B cell (primary cell): ENCODE measurements around the gene UTP25. TPM values are rescaled to one million over a fixed set of nuclear protein-coding genes. Genes with fewer than 3 reads are reported as not detected.

ENCODE experiments used
- ATAC-seq: fragments of 200-7000 bp; cut with Tn5 transposase; one replicate; pipeline ENCODE4 v1.10.0; 2021; ENCODE audit warnings: low read depth, mild to moderate bottlenecking, moderate number of reproducible peaks, moderate library complexity
- CTCF ChIA-PET: fragments of 350-600 bp; sonication (Branson Sonifier 250); formaldehyde crosslinking; loops from one replicate; lab custom pipeline; 2021; ENCODE audit warnings: antibody characterized with exemption, inconsistent platforms; lab: Charles Lee
- POLR2A ChIA-PET: fragments of 350-600 bp; sonication (Branson Sonifier 250); formaldehyde crosslinking; loops from one replicate; lab custom pipeline; 2021; ENCODE audit warnings: antibody characterized with exemption; lab: Charles Lee
- DNase-seq: peaks from one replicate; pipeline ENCODE4 v3.0.0; 2013
- H2AFZ ChIP-seq: 2 replicates; pipeline ENCODE4 v1.6.1; 2012; ENCODE audit warnings: mild to moderate bottlenecking, low read depth, low read length; ENCODE audit not compliant: insufficient read depth, poor library complexity, severe bottlenecking
- H3K27ac ChIP-seq, 2 donors: 1 replicate in 1 of 2; 2 replicates in 1 of 2; pipeline ENCODE4 v1.5.1; 2012 to 2013; ENCODE audit warnings: low read length in 2 of 2, mild to moderate bottlenecking in 2 of 2, moderate library complexity in 1 of 2
- H3K27me3 ChIP-seq, 4 experiments: fragments of 200-600 bp in 1 of 4; sonication (generic) in 1 of 4; replicated peaks in 1 of 4; 1 replicate in 2 of 4; 2 replicates in 2 of 4; pipeline versions ENCODE4 v1.6.1 to v1.7.0; 2013 to 2016; ENCODE audit warnings: low read length in 3 of 4, mild to moderate bottlenecking in 2 of 4, mixed read lengths in 1 of 4, moderate library complexity in 1 of 4; ENCODE audit not compliant: insufficient read depth in 4 of 4, control insufficient read depth in 3 of 4; ENCODE audit errors: control extremely low read depth in 1 of 4
- H3K36me3 ChIP-seq, 2 experiments: replicated peaks in 1 of 2; 1 replicate in 1 of 2; 2 replicates in 1 of 2; pipeline versions ENCODE4 v1.6.1 to v1.7.1; 2013; ENCODE audit warnings: low read length in 1 of 2; ENCODE audit not compliant: insufficient read depth in 2 of 2, control insufficient read depth in 1 of 2; ENCODE audit errors: control extremely low read depth in 1 of 2, extremely low read depth in 1 of 2
- H3K4me1 ChIP-seq, 2 donors: fragments of 200-600 bp in 1 of 2; sonication (generic) in 1 of 2; 1 replicate in 1 of 2; 2 replicates in 1 of 2; pipeline versions ENCODE4 v1.5.1 to v1.6.1; 2013 to 2017; ENCODE audit warnings: low read length in 2 of 2; ENCODE audit not compliant: control insufficient read depth in 2 of 2, insufficient read depth in 2 of 2
- H3K4me2 ChIP-seq: replicated peaks from 2 replicates; pipeline ENCODE3; 2012; ENCODE audit warnings: mild to moderate bottlenecking, low read depth, low read length; ENCODE audit not compliant: poor library complexity, severe bottlenecking
- H3K4me3 ChIP-seq, 5 experiments: fragments of 200-600 bp in 1 of 5; sonication (generic) in 1 of 5; 1 replicate in 3 of 5; 2 replicates in 2 of 5; pipeline versions ENCODE4 v1.5.1 to v1.7.0; 2011 to 2016; ENCODE audit warnings: low read length in 4 of 5, mild to moderate bottlenecking in 4 of 5, low read depth in 2 of 5, control low read depth in 1 of 5, moderate library complexity in 1 of 5; ENCODE audit not compliant: insufficient read depth in 1 of 5; ENCODE audit errors: control extremely low read depth in 1 of 5, extremely low read depth in 1 of 5
- H3K79me2 ChIP-seq: fragments of 200-600 bp; sonication (generic); one replicate; pipeline ENCODE4 v1.6.0; 2016; ENCODE audit warnings: low read length; ENCODE audit not compliant: control insufficient read depth, insufficient read depth
- H3K9ac ChIP-seq: fragments of 200-600 bp; sonication (generic); 2 replicates; pipeline ENCODE4 v1.6.1; 2017; ENCODE audit warnings: mild to moderate bottlenecking, low read length, moderate library complexity
- H3K9me3 ChIP-seq, 3 donors: one replicate each; pipeline versions ENCODE4 v1.6.1 to v1.7.1; 2013; ENCODE audit warnings: low read length in 2 of 3; ENCODE audit not compliant: control insufficient read depth in 2 of 3, insufficient read depth in 1 of 3; ENCODE audit errors: control extremely low read depth in 1 of 3
- H4K20me1 ChIP-seq: 2 replicates; pipeline ENCODE4 v1.6.0; 2012; ENCODE audit warnings: mild to moderate bottlenecking, low read length; ENCODE audit not compliant: insufficient read depth, control insufficient read depth, poor library complexity, severe bottlenecking
- H3K27ac Mint-ChIP-seq: one replicate; pipeline ENCODE4 v1.8.0; 2021; ENCODE audit warnings: mixed read lengths
- H3K27me3 Mint-ChIP-seq: one replicate; pipeline ENCODE4 v1.8.0; 2021; ENCODE audit warnings: mixed read lengths
- H3K4me1 Mint-ChIP-seq: one replicate; pipeline ENCODE4 v1.8.0; 2021; ENCODE audit warnings: mixed read lengths
- H3K4me3 Mint-ChIP-seq: one replicate; pipeline ENCODE4 v1.8.0; 2021; ENCODE audit warnings: mixed read lengths
- H3K9me3 Mint-ChIP-seq: one replicate; pipeline ENCODE4 v1.8.0; 2022; ENCODE audit warnings: mixed read lengths; ENCODE audit not compliant: insufficient read depth
- CTCF ChIP-seq: fragments of 200-600 bp; IDR thresholded peaks from one replicate; pipeline ENCODE4 v1.8.0; 2022; ENCODE audit warnings: antibody characterized with exemption, mild to moderate bottlenecking
- EZH2 ChIP-seq: IDR thresholded peaks from 2 replicates; pipeline ENCODE4 v1.6.1; 2012; ENCODE audit warnings: borderline replicate concordance, low read depth, mild to moderate bottlenecking, moderate library complexity, low read length; ENCODE audit not compliant: insufficient read depth, poor library complexity, severe bottlenecking
- WGBS: methylation state at CpG from one replicate; pipeline ENCODE4 v1.1.5; 2013; ENCODE audit warnings: missing lambda C conversion rate; ENCODE audit not compliant: insufficient coverage; 5-methylcytosine and 5-hydroxymethylcytosine counted together
- intact Hi-C: fragments of 100-400 bp; cut with micrococcal nuclease; formaldehyde crosslinking; loops from one replicate; pipeline ENCODE4 v1.10.0; 2022
- polyA plus RNA-seq: library from polyadenylated mRNA; depleted of rRNA; stranded (reverse); fragments of >200 nt; gene quantifications from 2 replicates; pipeline ENCODE4 v1.2.3, GENCODE V29; 2012
- total RNA-seq, 2 donors: library from RNA; stranded (reverse); fragments of 120-200 nt in 1 of 2; gene quantifications; 1 replicate in 1 of 2; 2 replicates in 1 of 2; pipeline versions ENCODE4 v1.2.3 to v1.2.4, GENCODE V29; 2013 to 2022

Gene UTP25
- total and polyA plus RNA-seq, 2 donors (not counting 1 experiment from before 2014, with no cell fraction given), result 6.2 to 16.6 TPM

GRCh38 chr1:209805341-209805781 is 22.4 kb upstream of the UTP25 start:
- Histone ChIP-seq H3K4me3 (peak overlapping the region in 3 of 5 experiments; percentile 52 to 69 (median 57)), H3K36me3 (no peaks in the 10 kb centered on the region), H3K4me1 (peaks cover 10 to 13% of the 10 kb centered on the region in 2 donors), H2AFZ (peak overlapping the region; percentile 83), H3K4me2 (peak overlapping the region; percentile 78), H3K9me3 (peaks cover 0 to 8% (median 0%) of the 10 kb centered on the region in 3 donors), H4K20me1 (no peaks in the 10 kb centered on the region), H3K79me2 (no peaks in the 10 kb centered on the region), H3K27ac (no peak overlapping the region), H3K27me3 (peaks cover 0 to 18% (median 9%) of the 10 kb centered on the region in 4 experiments), H3K9ac (peak overlapping the region; percentile 65)
- CTCF ChIA-PET, result interaction anchor here (1.2 to 6.5 kb wide), 2 partner anchors 10 to 18 kb away, joined by 3 to 45 read pairs; no protein-coding TSS in a partner anchor
- intact Hi-C loops, result no loop called here
- H3K9me3 Mint-ChIP-seq, result no peaks in the 10 kb centered on the region
- H3K4me3 Mint-ChIP-seq, result peak overlapping the region; percentile 96
- ATAC-seq (no peak), DNase-seq (no peak)
- H3K27ac Mint-ChIP-seq, result no peak overlapping the region
- WGBS, result 70% methylated on average over 18 of the region's 19 CpGs
- peaks cover 11% of the 10 kb centered on the region for H3K27me3 Mint-ChIP-seq
- H3K4me1 Mint-ChIP-seq, result peaks cover 11% of the 10 kb centered on the region
- POLR2A ChIA-PET, result interaction anchor here (0.6 to 0.9 kb wide), 2 partner anchors 8 to 50 kb away, joined by 3 to 9 read pairs; partner anchors contain the start of gene TRAF3IP3
- TF ChIP-seq EZH2, result no peak

- H3K36me3 ChIP-seq, result no peaks in the 10 kb centered on the region
- DNase-seq (peak; percentile 74), ATAC-seq (peak; percentile 95)
- H3K4me1 Mint-ChIP-seq, result peaks cover 11% of the 10 kb centered on the region
- H3K79me2 ChIP-seq, result no peaks in the 10 kb centered on the region
- H3K9me3 Mint-ChIP-seq, result no peaks in the 10 kb centered on the region
- 7% methylated on average over 44 of the region's 46 CpGs for whole genome bisulfite sequencing
- H4K20me1 ChIP-seq, result no peaks in the 10 kb centered on the region
- TF ChIP-seq CTCF (no peak), EZH2 (no peak)
- H3K4me1 ChIP-seq, result peaks cover 10 to 13% of the 10 kb centered on the region in 2 donors
- peak within 1 kb of the TSS; percentile 91 for H3K27ac Mint-ChIP-seq
- H3K9ac ChIP-seq, result peak within 1 kb of the TSS; percentile 65
- H3K27me3 ChIP-seq, result peaks cover 0 to 18% (median 9%) of the 10 kb centered on the region in 4 experiments
- peaks cover 11% of the 10 kb centered on the region for H3K27me3 Mint-ChIP-seq
- peaks cover 0 to 8% (median 0%) of the 10 kb centered on the region in 3 donors for H3K9me3 ChIP-seq
- peak within 1 kb of the TSS; percentile 43 to 69 (median 57) for H3K4me3 ChIP-seq
- H3K27ac ChIP-seq, result no peak within 1 kb of the TSS
- intact Hi-C loops, result loop anchor here (1.0 kb wide), 2 partner anchors 21 to 22 kb away; partner anchors contain the start of genes C1orf74 and UTP25
- H3K4me2 ChIP-seq, result peak within 1 kb of the TSS; percentile 78
- peak within 1 kb of the TSS; percentile 83 for H2AFZ ChIP-seq
- H3K4me3 Mint-ChIP-seq, result peak within 1 kb of the TSS; percentile 96
- POLR2A ChIA-PET, result interaction anchor here (0.6 to 1.4 kb wide), 4 partner anchors 9 to 50 kb away, joined by 3 to 9 read pairs (median 4); partner anchors contain the start of genes C1orf74 and TRAF3IP3
- CTCF ChIA-PET, result interaction anchor here (1.2 to 6.5 kb wide), 2 partner anchors 11 to 17 kb away, joined by 3 to 45 read pairs; no protein-coding TSS in a partner anchor
Measured at GRCh38 chr1:209805875-209806760, 21.7 kb upstream of the UTP25 start, which contains the start of gene IRF6. TSS of gene IRF6 (minus strand) at chr1:209806142. CDS start at chr1:209801413, 4,729 bp downstream.
